ENCODE data around the gene PLXNC1. TPM values are rescaled to one million over a fixed set of nuclear protein-coding genes. Genes with fewer than 3 reads are reported as not detected.

PLXNC1 gene
- total and polyA plus RNA-seq, 9 donors: 8.2 to 33.7 (median 17.5) TPM

DNA sequence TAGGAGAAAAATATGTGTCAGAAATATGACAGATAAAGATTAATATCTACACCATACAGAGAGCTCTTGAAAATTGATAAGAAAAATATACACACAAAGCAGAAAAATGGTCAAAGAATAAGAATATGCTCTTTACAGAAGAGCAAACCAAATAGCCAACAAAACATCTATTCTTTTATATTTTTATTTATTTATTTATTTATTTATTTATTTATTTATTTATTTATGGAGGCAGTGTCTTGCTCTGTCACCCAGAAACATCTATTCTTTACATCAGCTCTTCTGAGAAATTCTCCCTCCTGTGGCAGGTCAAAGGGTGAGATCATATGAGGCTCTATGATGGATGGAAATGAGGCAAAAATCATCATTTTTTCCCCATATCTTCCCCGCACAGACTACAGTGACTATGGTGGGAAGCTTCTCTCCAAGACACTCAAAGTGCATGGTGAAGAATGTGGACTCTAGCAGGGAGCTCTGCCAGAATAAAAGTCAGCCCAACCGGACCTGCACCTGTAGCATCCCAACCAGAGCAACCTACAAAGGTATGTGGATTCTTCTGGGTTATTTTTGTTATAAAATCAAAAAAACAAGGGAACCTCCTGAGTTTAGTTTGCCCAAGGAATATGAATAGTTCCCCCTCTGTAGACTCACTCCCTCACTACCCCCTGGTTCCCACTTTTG, 71.4 kb downstream of the PLXNC1 start:
- H3K4me3 ChIP-seq: no peak overlapping the region
- no peaks in the 10 kb centered on the region for H3K27me3 ChIP-seq
- no peak for DNase-seq
- H3K27ac ChIP-seq: no peak overlapping the region
- H3K4me1 ChIP-seq (ENCODE audit: insufficient read depth): no peaks in the 10 kb centered on the region
- no peaks in the 10 kb centered on the region for H3K36me3 ChIP-seq
- intact Hi-C loops (cut with DNase I): no loop called here
- WGBS, 3 donors: 74 to 100% (median 97%) methylated on average over 2 of the region's 2 CpGs
- TF ChIP-seq EP300 (IDR thresholded peaks at IDR 0.05): no peak
- no peak for TF ChIP-seq POLR2A (IDR thresholded peaks at IDR 0.05)
- TF ChIP-seq, protein P1, sequence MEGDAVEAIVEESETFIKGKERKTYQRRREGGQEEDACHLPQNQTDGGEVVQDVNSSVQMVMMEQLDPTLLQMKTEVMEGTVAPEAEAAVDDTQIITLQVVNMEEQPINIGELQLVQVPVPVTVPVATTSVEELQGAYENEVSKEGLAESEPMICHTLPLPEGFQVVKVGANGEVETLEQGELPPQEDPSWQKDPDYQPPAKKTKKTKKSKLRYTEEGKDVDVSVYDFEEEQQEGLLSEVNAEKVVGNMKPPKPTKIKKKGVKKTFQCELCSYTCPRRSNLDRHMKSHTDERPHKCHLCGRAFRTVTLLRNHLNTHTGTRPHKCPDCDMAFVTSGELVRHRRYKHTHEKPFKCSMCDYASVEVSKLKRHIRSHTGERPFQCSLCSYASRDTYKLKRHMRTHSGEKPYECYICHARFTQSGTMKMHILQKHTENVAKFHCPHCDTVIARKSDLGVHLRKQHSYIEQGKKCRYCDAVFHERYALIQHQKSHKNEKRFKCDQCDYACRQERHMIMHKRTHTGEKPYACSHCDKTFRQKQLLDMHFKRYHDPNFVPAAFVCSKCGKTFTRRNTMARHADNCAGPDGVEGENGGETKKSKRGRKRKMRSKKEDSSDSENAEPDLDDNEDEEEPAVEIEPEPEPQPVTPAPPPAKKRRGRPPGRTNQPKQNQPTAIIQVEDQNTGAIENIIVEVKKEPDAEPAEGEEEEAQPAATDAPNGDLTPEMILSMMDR (IDR thresholded peaks at IDR 0.05): no peak
- no peaks in the 10 kb centered on the region for H3K9me3 ChIP-seq

DNA sequence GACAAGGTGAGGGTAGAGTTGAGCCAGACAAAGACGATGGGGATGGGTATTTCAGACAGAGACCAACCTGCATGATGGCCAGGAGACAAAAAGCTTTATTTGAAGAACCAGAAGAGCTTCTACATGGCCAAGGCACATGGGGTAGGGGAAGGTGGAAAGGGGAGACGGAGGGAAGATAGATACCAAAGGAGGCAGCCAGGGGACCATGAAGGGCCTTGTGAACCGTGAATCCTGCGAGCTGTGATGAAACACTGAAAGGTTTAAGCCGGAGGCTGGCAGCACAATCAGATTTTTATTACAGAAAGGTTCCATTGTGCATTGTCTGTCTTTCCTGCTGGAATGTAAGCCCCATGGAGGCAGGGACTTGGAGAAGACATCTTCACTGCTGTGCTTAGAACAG, 72.4 kb downstream of the PLXNC1 start:
- TF ChIP-seq, protein P1 (IDR thresholded peaks at IDR 0.05): no peak
- TF ChIP-seq EP300 (IDR thresholded peaks at IDR 0.05): no peak
- TF ChIP-seq POLR2A (IDR thresholded peaks at IDR 0.05): no peak
- no peaks in the 10 kb centered on the region for H3K27me3 ChIP-seq
- no peak overlapping the region for H3K4me3 ChIP-seq
- no peaks in the 10 kb centered on the region for H3K4me1 ChIP-seq (ENCODE audit: insufficient read depth)
- no peak for DNase-seq
- WGBS, 3 donors: 77 to 100% (median 96%) methylated on average over 4 to 5 of the region's 5 CpGs
- intact Hi-C loops (cut with DNase I): no loop called here
- no peaks in the 10 kb centered on the region for H3K36me3 ChIP-seq
- H3K27ac ChIP-seq: no peak overlapping the region
- no peaks in the 10 kb centered on the region for H3K9me3 ChIP-seq

DNA sequence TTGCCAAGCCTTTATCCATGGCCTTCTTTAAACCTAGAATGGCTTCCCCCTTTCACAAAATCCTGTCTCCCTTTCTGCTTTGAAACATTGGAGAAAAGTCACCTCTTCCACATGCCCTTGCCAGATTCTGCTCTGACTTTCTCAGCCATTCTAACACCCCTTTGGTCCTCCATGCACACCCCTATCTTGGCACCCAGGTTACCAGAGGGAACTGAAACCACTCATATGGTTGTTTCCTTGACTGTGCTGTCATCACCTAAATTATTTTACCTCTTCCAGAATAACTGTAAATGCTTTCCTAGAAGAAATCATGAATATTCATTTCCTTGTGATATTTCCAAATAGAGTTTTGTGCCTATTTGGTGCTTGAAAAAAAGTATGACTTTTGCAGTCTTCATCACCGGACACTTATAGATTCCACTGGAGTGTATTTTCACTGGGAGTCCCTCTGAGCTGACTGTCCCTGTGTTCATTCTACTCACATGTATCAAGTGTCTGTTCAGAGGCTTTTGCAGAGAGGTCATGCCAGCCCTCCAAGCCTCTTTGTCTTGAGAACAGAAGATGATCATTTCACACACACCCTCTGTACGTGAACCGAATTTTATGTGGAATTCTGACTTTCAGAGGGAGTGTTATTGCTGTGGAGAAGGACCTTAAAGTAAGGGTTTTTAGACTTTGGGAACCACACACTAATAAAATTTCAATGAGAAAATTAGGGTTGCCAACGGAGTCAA, 74.1 kb downstream of the PLXNC1 start:
- Histone ChIP-seq H3K27ac (no peak overlapping the region), H3K4me3 (no peak overlapping the region), H3K9me3 (no peaks in the 10 kb centered on the region), H3K4me1 (ENCODE audit: insufficient read depth) (no peaks in the 10 kb centered on the region), H3K27me3 (no peaks in the 10 kb centered on the region), H3K36me3 (no peaks in the 10 kb centered on the region)
- intact Hi-C loops (cut with DNase I): no loop called here
- DNase-seq: no peak
- TF ChIP-seq, protein P1 (IDR thresholded peaks at IDR 0.05): no peak
- TF ChIP-seq EP300 (IDR thresholded peaks at IDR 0.05) (no peak), POLR2A (IDR thresholded peaks at IDR 0.05) (no peak)
- WGBS, 3 donors: 96 to 97% (median 97%) methylated on average over 4 of the region's 4 CpGs

DNA sequence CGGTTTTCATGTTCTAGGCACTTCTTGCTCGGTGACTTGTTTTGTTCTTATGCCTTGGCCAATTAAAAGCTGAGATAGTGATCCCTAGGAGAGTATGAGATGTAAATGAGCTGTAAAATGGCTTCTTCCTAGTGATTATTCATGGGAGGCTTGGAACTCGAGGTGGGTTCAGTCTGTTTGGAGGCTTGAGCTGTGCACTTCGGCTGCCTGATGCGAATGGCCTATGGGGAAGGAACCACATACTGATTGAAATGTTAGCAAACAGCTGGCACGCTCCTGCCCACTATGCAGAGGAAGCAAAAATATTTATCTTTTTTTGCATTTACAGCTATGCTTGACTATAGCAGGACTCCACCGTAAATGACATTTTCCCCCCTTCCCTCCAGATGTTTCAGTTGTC, 75.5 kb downstream of the PLXNC1 start:
- intact Hi-C loops (cut with DNase I): no loop called here
- no peak overlapping the region for H3K4me3 ChIP-seq
- WGBS, 3 donors: 88 to 93% (median 92%) methylated on average over 7 of the region's 7 CpGs
- no peak for DNase-seq
- H3K36me3 ChIP-seq: no peaks in the 10 kb centered on the region
- no peaks in the 10 kb centered on the region for H3K4me1 ChIP-seq (ENCODE audit: insufficient read depth)
- TF ChIP-seq, protein P1 (IDR thresholded peaks at IDR 0.05): no peak
- TF ChIP-seq POLR2A (IDR thresholded peaks at IDR 0.05) (no peak), EP300 (IDR thresholded peaks at IDR 0.05) (no peak)
- no peak overlapping the region for H3K27ac ChIP-seq
- no peaks in the 10 kb centered on the region for H3K27me3 ChIP-seq
- no peaks in the 10 kb centered on the region for H3K9me3 ChIP-seq
